HepG2 (cell line): Measurements from ENCODE around the gene CCDC183. TPM values are rescaled to one million over a fixed set of nuclear protein-coding genes. Genes with fewer than 3 reads are reported as not detected.

Experiments used
- ASH2L ChIP-seq: fragments of 300-600, 200-600 bp; sonication (generic); IDR thresholded peaks from 2 replicates; pipeline ENCODE4 v1.7.0; 2017; ENCODE audit warnings: low read depth, mild to moderate bottlenecking, moderate library complexity, mixed read lengths, low read length; ENCODE audit not compliant: insufficient read length
- CC2D1A ChIP-seq: sonication (generic); formaldehyde crosslinking; IDR thresholded peaks from 2 replicates; pipeline ENCODE4 v1.8.1; 2023; ENCODE audit warnings: mild to moderate bottlenecking, missing genetic modification reagents
- ELF3 ChIP-seq: IDR thresholded peaks from 2 replicates; pipeline ENCODE4 v1.6.1; 2016; ENCODE audit warnings: missing genetic modification reagents, missing compliant biosample characterization
- IRF9 ChIP-seq: sonication (generic); formaldehyde crosslinking; IDR thresholded peaks from 2 replicates; pipeline ENCODE4 v1.8.0; 2022; ENCODE audit warnings: missing genetic modification reagents, mild to moderate bottlenecking, borderline replicate concordance
- IRX3 ChIP-seq: sonication (generic); formaldehyde crosslinking; IDR thresholded peaks from 2 replicates; pipeline ENCODE4 v1.8.1; 2023; ENCODE audit warnings: mild to moderate bottlenecking, low read depth, missing genetic modification reagents, borderline replicate concordance
- KAT2B ChIP-seq: fragments of 150-350 bp; IDR thresholded peaks from 2 replicates; pipeline ENCODE4 v1.6.1; 2014; ENCODE audit warnings: low read depth, low read length, borderline replicate concordance
- KDM2A ChIP-seq: sonication (generic); formaldehyde crosslinking; IDR thresholded peaks from 2 replicates; pipeline ENCODE4 v1.4.0; 2020; ENCODE audit warnings: low read depth, missing genetic modification reagents, borderline replicate concordance
- LCORL ChIP-seq, 2 experiments: fragments of 450-650 bp in 1 of 2; sonication (generic) in 1 of 2; formaldehyde crosslinking in 1 of 2; IDR thresholded peaks; 2 replicates each; pipeline versions ENCODE4 v1.5.0 to v1.6.1; 2017 to 2020; ENCODE audit warnings: antibody characterized with exemption in 1 of 2, missing genetic modification reagents in 1 of 2
- MAFF ChIP-seq: IDR thresholded peaks from 2 replicates; pipeline ENCODE4 v1.6.1; 2011; ENCODE audit warnings: low read depth, low read length, improper control_type of control experiment
- NFYC ChIP-seq: IDR thresholded peaks from 2 replicates; pipeline ENCODE4 v1.6.1; 2016; ENCODE audit warnings: missing genetic modification reagents, missing compliant biosample characterization
- NR1H2 ChIP-seq: sonication (generic); formaldehyde crosslinking; IDR thresholded peaks from 2 replicates; pipeline ENCODE4 v1.8.1; 2022; ENCODE audit warnings: low read depth, missing genetic modification reagents, borderline replicate concordance
- NR2F6 ChIP-seq, 2 experiments: IDR thresholded peaks; 2 replicates each; pipeline ENCODE4 v1.6.1; 2016; ENCODE audit warnings: antibody characterized with exemption in 1 of 2, mild to moderate bottlenecking in 1 of 2
- PLRG1 ChIP-seq: fragments of 450-650 bp; conservative IDR thresholded peaks from 2 replicates; pipeline ENCODE4 v1.6.1; 2016
- PRDM15 ChIP-seq: sonication (generic); formaldehyde crosslinking; IDR thresholded peaks from 2 replicates; pipeline ENCODE4 v1.4.0; 2020; ENCODE audit warnings: missing genetic modification reagents
- ZNF232 ChIP-seq: sonication (generic); formaldehyde crosslinking; IDR thresholded peaks from 2 replicates; pipeline ENCODE4 v1.4.0; 2020; ENCODE audit warnings: missing genetic modification reagents, borderline replicate concordance
- ZNF292 ChIP-seq: sonication (generic); formaldehyde crosslinking; IDR thresholded peaks from 2 replicates; pipeline ENCODE4 v1.8.1; 2022; ENCODE audit warnings: mild to moderate bottlenecking, low read depth, missing genetic modification reagents, borderline replicate concordance
- ZNF451 ChIP-seq: sonication (generic); formaldehyde crosslinking; IDR thresholded peaks from 2 replicates; pipeline ENCODE4 v1.5.0; 2020; ENCODE audit warnings: mild to moderate bottlenecking, missing genetic modification reagents
- ZNF484 ChIP-seq: sonication (generic); formaldehyde crosslinking; IDR thresholded peaks from 2 replicates; pipeline ENCODE4 v1.5.1; 2020; ENCODE audit warnings: mild to moderate bottlenecking, low read depth, missing genetic modification reagents, borderline replicate concordance
- ZNF557 ChIP-seq: sonication (generic); formaldehyde crosslinking; IDR thresholded peaks from 2 replicates; pipeline ENCODE4 v1.4.0; 2020; ENCODE audit warnings: missing genetic modification reagents
- ZNF629 ChIP-seq: sonication (generic); formaldehyde crosslinking; conservative IDR thresholded peaks from 2 replicates; pipeline ENCODE4 v1.5.0; 2020; ENCODE audit warnings: missing genetic modification reagents
- ZNF660 ChIP-seq: sonication (generic); formaldehyde crosslinking; IDR thresholded peaks from 2 replicates; pipeline ENCODE4 v1.5.1; 2020; ENCODE audit warnings: mild to moderate bottlenecking, low read depth, missing genetic modification reagents, borderline replicate concordance
- ZNF746 ChIP-seq: sonication (generic); formaldehyde crosslinking; IDR thresholded peaks from 2 replicates; pipeline ENCODE4 v1.8.0; 2022; ENCODE audit warnings: mild to moderate bottlenecking, missing genetic modification reagents
- ZNF775 ChIP-seq: sonication (generic); formaldehyde crosslinking; IDR thresholded peaks from 2 replicates; pipeline ENCODE4 v1.4.0; 2020; ENCODE audit warnings: missing genetic modification reagents, mild to moderate bottlenecking, moderate library complexity, borderline replicate concordance
- ZNF777 ChIP-seq: sonication (generic); formaldehyde crosslinking; IDR thresholded peaks from 2 replicates; pipeline ENCODE4 v1.4.0; 2020; ENCODE audit warnings: missing genetic modification reagents
- polyA plus RNA-seq, 8 experiments: library from polyadenylated mRNA; depleted of rRNA in 3 of 8; stranded (reverse) in 7 of 8; unstranded in 1 of 8; fragments of >200 nt; fragmentation: Illumina TruSeq in 4 of 8; extraction: Trizol in 4 of 8; gene quantifications; 2 replicates each; pipeline versions ENCODE4 v1.2.1 to v1.2.3, GENCODE V29; 2011 to 2016; ENCODE audit warnings: low read depth in 4 of 8, missing spikeins in 1 of 8, mixed read lengths in 1 of 8; ENCODE audit not compliant: insufficient read depth in 1 of 8
- total RNA-seq, 5 experiments: library from RNA; depleted of rRNA; stranded (reverse); fragments of >200 nt; fragmentation: Illumina TruSeq; extraction: Trizol; gene quantifications; 2 replicates each; pipeline ENCODE4 v1.2.3, GENCODE V29; 2016; ENCODE audit warnings: low read depth in 1 of 5

CCDC183 gene
- total and polyA plus RNA-seq, 2 of the 13 experiments (the other 11 are each of a cell fraction or from before 2014, with no cell fraction given): 5.0 to 66.4 TPM

- TF ChIP-seq ZNF629 (CRISPR knock-in tag): no peak
- TF ChIP-seq ZNF557 (CRISPR knock-in tag): no peak
- no peak for TF ChIP-seq NFYC (CRISPR knock-in tag)
- no peak for TF ChIP-seq LCORL (IDR thresholded peaks at IDR 0.05)
- TF ChIP-seq LCORL (CRISPR knock-in tag; IDR thresholded peaks at IDR 0.05): peak; percentile 60
- TF ChIP-seq ZNF660 (CRISPR knock-in tag): no peak
- TF ChIP-seq ELF3 (CRISPR knock-in tag): no peak
- TF ChIP-seq IRX3 (CRISPR knock-in tag): no peak
- TF ChIP-seq ZNF451 (CRISPR knock-in tag): peak; percentile 84; the same call in 1 of the 2 replicates
- TF ChIP-seq PRDM15: no peak
- TF ChIP-seq ZNF292 (CRISPR knock-in tag): no peak
- no peak for TF ChIP-seq NR2F6 (IDR thresholded peaks at IDR 0.05)
- TF ChIP-seq NR2F6 (CRISPR knock-in tag; IDR thresholded peaks at IDR 0.05): peak; percentile 3; the same call in 1 of the 2 replicates
- 0 out of 2 replicates have a peak, but pooled peaks have one; percentile 49 for TF ChIP-seq CC2D1A (CRISPR knock-in tag)
- peak; percentile 83; the same call in 1 of the 2 replicates for TF ChIP-seq ZNF232 (CRISPR knock-in tag)
- TF ChIP-seq KDM2A (CRISPR knock-in tag): 0 out of 2 replicates have a peak, but pooled peaks have one; percentile 21
- TF ChIP-seq ZNF775 (CRISPR knock-in tag): no peak
- 0 out of 2 replicates have a peak, but pooled peaks have one; percentile 27 for TF ChIP-seq IRF9 (CRISPR knock-in tag)
- no peak for TF ChIP-seq ASH2L
- TF ChIP-seq NR1H2 (CRISPR knock-in tag): no peak
- no peak for TF ChIP-seq KAT2B
- no peak for TF ChIP-seq MAFF
- TF ChIP-seq PLRG1: no peak
- TF ChIP-seq ZNF777: peak; percentile 58; the same call in 1 of the 2 replicates
- TF ChIP-seq ZNF484 (CRISPR knock-in tag): no peak
- TF ChIP-seq ZNF746 (CRISPR knock-in tag): no peak
Observed at GRCh38 chr9:136791516-136792276, 4.4 kb upstream of the CCDC183 start (continued).
